ENCODE data around the gene TMEM156.
"Not testable (repeated sequence)": the region's sequence is repeated elsewhere in the genome, so short reads cannot be mapped to it uniquely, and the experiment has no call there.

TMEM156 gene

DNA sequence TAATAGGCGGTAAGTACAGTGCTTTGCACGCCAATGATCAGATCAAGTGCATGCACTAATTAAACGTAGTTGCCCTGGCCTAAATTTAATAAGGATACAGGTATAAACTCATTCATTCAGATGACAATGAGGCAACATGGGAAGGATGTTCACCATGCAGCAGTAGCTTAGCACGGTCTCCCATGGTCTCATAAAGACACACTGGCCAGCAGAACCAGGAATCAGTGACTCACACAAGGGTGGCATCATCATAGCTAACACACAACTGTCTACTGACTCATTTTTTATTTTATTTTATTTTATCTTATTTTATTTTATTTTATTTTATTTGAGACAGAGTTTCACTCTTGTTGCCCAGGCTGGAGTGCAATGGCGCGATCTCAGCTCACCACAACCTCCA lies 42.7 kb downstream of the TMEM156 start:
- H3K4me3 ChIP-seq (ENCODE audit: low read depth, low read length), result no peak overlapping the region
- in situ Hi-C loops (cut with HindIII; ENCODE audit: low sequenced_read_pairs), result no loop called here
- no peak for DNase-seq (ENCODE audit: low read depth)
- TF ChIP-seq, protein P1, sequence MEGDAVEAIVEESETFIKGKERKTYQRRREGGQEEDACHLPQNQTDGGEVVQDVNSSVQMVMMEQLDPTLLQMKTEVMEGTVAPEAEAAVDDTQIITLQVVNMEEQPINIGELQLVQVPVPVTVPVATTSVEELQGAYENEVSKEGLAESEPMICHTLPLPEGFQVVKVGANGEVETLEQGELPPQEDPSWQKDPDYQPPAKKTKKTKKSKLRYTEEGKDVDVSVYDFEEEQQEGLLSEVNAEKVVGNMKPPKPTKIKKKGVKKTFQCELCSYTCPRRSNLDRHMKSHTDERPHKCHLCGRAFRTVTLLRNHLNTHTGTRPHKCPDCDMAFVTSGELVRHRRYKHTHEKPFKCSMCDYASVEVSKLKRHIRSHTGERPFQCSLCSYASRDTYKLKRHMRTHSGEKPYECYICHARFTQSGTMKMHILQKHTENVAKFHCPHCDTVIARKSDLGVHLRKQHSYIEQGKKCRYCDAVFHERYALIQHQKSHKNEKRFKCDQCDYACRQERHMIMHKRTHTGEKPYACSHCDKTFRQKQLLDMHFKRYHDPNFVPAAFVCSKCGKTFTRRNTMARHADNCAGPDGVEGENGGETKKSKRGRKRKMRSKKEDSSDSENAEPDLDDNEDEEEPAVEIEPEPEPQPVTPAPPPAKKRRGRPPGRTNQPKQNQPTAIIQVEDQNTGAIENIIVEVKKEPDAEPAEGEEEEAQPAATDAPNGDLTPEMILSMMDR (IDR thresholded peaks at IDR 0.05; ENCODE audit: low read depth, low read length, missing control alignments), result no peak

DNA sequence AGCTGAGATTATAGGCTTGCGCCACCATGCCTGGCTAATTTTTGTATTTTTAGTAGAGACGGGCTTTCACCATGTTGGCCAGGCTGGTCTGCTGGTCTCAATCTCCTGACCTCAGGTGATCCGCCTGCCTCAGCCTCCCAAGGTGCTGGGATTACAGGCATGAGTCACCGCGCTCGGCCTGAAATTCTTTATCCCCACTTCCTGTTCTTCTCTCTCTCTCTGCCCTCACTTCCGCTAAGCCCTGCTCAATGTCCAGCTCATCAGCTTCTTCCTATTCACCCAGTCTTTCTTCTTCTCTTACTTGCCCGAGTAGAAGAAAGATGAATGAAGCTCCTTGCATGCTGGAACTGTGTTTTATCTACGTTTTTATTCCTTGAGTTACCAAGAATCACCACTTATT lies 43.9 kb downstream of the TMEM156 start:
- H3K4me3 ChIP-seq (ENCODE audit: low read depth, low read length); in situ Hi-C loops (cut with HindIII; ENCODE audit: low sequenced_read_pairs); DNase-seq (ENCODE audit: low read depth): not testable (repeated sequence)

DNA sequence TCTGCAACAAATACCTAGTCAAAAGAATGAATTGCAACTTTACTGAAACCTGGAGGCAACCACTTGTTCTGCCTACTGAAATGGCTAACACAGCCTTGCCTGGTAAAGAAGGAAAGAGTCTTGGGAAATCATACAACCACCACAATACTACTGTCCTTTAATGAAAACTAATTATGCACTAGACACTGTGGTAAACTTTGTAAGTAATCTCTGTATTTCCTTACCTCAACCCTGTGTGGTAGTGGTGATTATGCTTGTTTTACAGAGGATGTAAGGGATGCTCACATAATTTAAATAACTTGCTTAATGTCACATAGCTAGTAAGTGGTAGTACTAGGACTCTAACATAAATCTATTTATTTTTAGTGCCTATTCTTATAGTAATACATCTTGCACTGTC lies 44.7 kb downstream of the TMEM156 start:
- in situ Hi-C loops (cut with HindIII; ENCODE audit: low sequenced_read_pairs), result no loop called here
- no peak overlapping the region for H3K4me3 ChIP-seq (ENCODE audit: low read depth, low read length)
- no peak for DNase-seq (ENCODE audit: low read depth)
- TF ChIP-seq, protein P1 (IDR thresholded peaks at IDR 0.05; ENCODE audit: low read depth, low read length, missing control alignments), result no peak

GRCh38 chr4:38985410-38986100 lies 46.7 kb downstream of the TMEM156 start:
- no peak overlapping the region for H3K4me3 ChIP-seq (ENCODE audit: low read depth, low read length)
- in situ Hi-C loops (cut with HindIII; ENCODE audit: low sequenced_read_pairs), result no loop called here
- DNase-seq (ENCODE audit: low read depth), result no peak
- TF ChIP-seq, protein P1 (IDR thresholded peaks at IDR 0.05; ENCODE audit: low read depth, low read length, missing control alignments), result no peak

DNA sequence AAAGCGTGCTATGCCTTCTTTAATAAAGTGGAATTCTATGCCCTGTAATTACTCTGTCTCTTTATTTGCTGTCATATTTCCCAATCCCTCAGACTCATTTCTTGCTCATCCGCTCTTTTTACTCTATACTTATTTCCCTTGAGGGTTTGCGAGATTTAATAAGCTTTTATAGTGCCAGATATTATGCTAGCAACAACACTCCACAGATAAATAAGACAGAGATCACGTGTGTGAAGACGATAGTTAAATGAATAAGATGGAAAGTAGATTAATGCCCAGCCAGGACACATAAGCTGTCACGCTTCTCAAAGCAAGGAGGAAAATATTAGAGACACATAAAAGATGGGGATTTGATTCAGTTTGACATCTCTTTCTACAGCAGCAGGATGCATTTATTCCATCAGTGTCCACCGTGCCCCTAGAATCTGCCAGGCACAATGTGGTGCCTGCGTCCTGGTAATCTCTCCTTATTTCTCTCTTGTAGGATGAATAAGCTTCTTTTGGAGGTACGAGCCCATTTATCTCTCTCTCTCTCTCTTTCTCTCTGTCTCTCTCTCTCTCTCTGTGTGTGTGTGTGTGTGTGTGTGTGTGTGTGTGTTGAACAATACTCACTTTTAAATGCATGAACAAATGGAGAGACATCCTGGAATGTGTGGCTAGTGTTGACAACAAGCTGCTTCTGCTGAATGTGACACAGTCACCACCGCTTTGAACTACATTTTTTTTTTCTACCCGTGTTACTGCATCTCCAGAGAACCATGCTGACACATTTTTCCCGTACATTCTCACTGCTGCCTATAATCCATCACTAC lies 48.2 kb downstream of the TMEM156 start:
- DNase-seq (ENCODE audit: low read depth), result no peak
- TF ChIP-seq, protein P1 (IDR thresholded peaks at IDR 0.05; ENCODE audit: low read depth, low read length, missing control alignments), result no peak
- in situ Hi-C loops (cut with HindIII; ENCODE audit: low sequenced_read_pairs), result no loop called here
- no peak overlapping the region for H3K4me3 ChIP-seq (ENCODE audit: low read depth, low read length)

DNA sequence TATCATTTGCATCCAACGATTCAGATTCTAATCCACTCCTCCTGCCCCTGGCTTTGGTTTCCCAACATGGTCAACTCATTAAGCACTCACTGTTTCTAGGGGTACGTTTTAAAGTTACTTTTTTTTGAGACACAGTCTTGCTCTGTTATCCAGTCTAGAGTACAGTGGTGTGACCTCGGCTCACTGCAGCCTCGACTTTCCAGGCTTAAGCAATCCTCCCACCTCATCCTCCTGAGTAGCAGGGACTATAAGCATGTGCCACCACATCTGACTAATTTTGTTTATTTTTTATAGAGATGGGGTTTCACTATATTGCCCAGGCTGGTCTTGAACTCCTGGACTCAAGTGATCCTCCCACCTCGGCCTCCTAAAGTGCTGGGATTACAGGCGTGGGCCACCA lies 48.9 kb downstream of the TMEM156 start:
- TF ChIP-seq, protein P1 (IDR thresholded peaks at IDR 0.05; ENCODE audit: low read depth, low read length, missing control alignments), result no peak
- in situ Hi-C loops (cut with HindIII; ENCODE audit: low sequenced_read_pairs), result no loop called here
- no peak for DNase-seq (ENCODE audit: low read depth)
- H3K4me3 ChIP-seq (ENCODE audit: low read depth, low read length), result no peak overlapping the region

Measured in astrocyte of the cerebellum (primary cell).